ENCODE results near the gene KIF16B.

The KIF16B gene

GRCh38 chr20:16434062-16434664 lies 139.1 kb downstream of the KIF16B start:
- H3K9me3 ChIP-seq (ENCODE audit: insufficient read depth, low read length), result no peaks in the 10 kb centered on the region
- no peaks in the 10 kb centered on the region for H3K27me3 ChIP-seq (ENCODE audit: low read depth, low read length)
- no peak overlapping the region for H3K9ac ChIP-seq (ENCODE audit: low read length)
- H3K4me3 ChIP-seq (ENCODE audit: low read length), result peak overlapping the region; percentile 37
- H3K36me3 ChIP-seq (replicated peaks; ENCODE audit: low read depth, low read length), result no peaks in the 10 kb centered on the region
- no peak overlapping the region for H3K27ac ChIP-seq (ENCODE audit: low read length)
- H2AFZ ChIP-seq (ENCODE audit: low read depth, low read length), result no peak overlapping the region
- peaks cover 5% of the 10 kb centered on the region; the same call in 1 of the 2 replicates for H3K4me1 ChIP-seq (ENCODE audit: low read length)
- H4K20me1 ChIP-seq (ENCODE audit: insufficient read depth, low read length), result no peaks in the 10 kb centered on the region
- no peak for TF ChIP-seq EZH2phosphoT487 (IDR thresholded peaks at IDR 0.05; ENCODE audit: low read depth)
- TF ChIP-seq CTCF (IDR thresholded peaks at IDR 0.05; ENCODE audit: low read depth, low read length), result peak; percentile 90
- no peaks in the 10 kb centered on the region for H3K79me2 ChIP-seq (ENCODE audit: low read length)
- H3K4me2 ChIP-seq (ENCODE audit: low read length), result peak overlapping the region; percentile 52

- no peaks in the 10 kb centered on the region for H4K20me1 ChIP-seq (ENCODE audit: insufficient read depth, low read length)
- H3K9ac ChIP-seq (ENCODE audit: low read length), result no peak overlapping the region
- H3K27ac ChIP-seq (ENCODE audit: low read length), result no peak overlapping the region
- no peak overlapping the region for H3K4me2 ChIP-seq (ENCODE audit: low read length)
- H3K27me3 ChIP-seq (ENCODE audit: low read depth, low read length), result no peaks in the 10 kb centered on the region
- no peak overlapping the region for H2AFZ ChIP-seq (ENCODE audit: low read depth, low read length)
- H3K36me3 ChIP-seq (replicated peaks; ENCODE audit: low read depth, low read length), result no peaks in the 10 kb centered on the region
- H3K9me3 ChIP-seq (ENCODE audit: insufficient read depth, low read length), result no peaks in the 10 kb centered on the region
- TF ChIP-seq CTCF (IDR thresholded peaks at IDR 0.05; ENCODE audit: low read depth, low read length) (no peak), EZH2phosphoT487 (IDR thresholded peaks at IDR 0.05; ENCODE audit: low read depth) (no peak)
- H3K4me1 ChIP-seq (ENCODE audit: low read length), result peaks cover 5% of the 10 kb centered on the region; the same call in 1 of the 2 replicates
- no peak overlapping the region for H3K4me3 ChIP-seq (ENCODE audit: low read length)
- H3K79me2 ChIP-seq (ENCODE audit: low read length), result no peaks in the 10 kb centered on the region
These were observed 140.0 kb downstream of the KIF16B start for GRCh38 chr20:16433293-16433580.

GRCh38 chr20:16432466-16433292 lies 140.6 kb downstream of the KIF16B start:
- H3K4me3 ChIP-seq (ENCODE audit: low read length), result no peak overlapping the region

More at GRCh38 chr20:16432466-16433292, 140.6 kb downstream of the KIF16B start:
- TF ChIP-seq EZH2phosphoT487 (IDR thresholded peaks at IDR 0.05; ENCODE audit: low read depth) (no peak), CTCF (IDR thresholded peaks at IDR 0.05; ENCODE audit: low read depth, low read length) (no peak)
- Histone ChIP-seq H3K36me3 (replicated peaks; ENCODE audit: low read depth, low read length) (peaks cover under 1% of the 10 kb centered on the region), H3K27ac (ENCODE audit: low read length) (no peak overlapping the region), H3K9ac (ENCODE audit: low read length) (no peak overlapping the region), H3K27me3 (ENCODE audit: low read depth, low read length) (no peaks in the 10 kb centered on the region), H3K4me1 (ENCODE audit: low read length) (peaks cover 5% of the 10 kb centered on the region; the same call in 1 of the 2 replicates), H2AFZ (ENCODE audit: low read depth, low read length) (no peak overlapping the region), H3K79me2 (ENCODE audit: low read length) (no peaks in the 10 kb centered on the region), H3K4me2 (ENCODE audit: low read length) (no peak overlapping the region), H3K9me3 (ENCODE audit: insufficient read depth, low read length) (no peaks in the 10 kb centered on the region), H4K20me1 (ENCODE audit: insufficient read depth, low read length) (no peaks in the 10 kb centered on the region)
